Calu3 (cell line): Measurements from ENCODE around the gene PRMT2. TPM values are rescaled to one million over a fixed set of nuclear protein-coding genes. Genes with fewer than 3 reads are reported as not detected.

Source experiments
- Bru-seq: library from RNA; stranded (reverse); fragments of 400-500 nt; gene quantifications from one replicate; lab custom pipeline; 2021; lab: Mats Ljungman, UMichigan
- BruChase-seq, 2 experiments: library from RNA; stranded (reverse); fragments of 400-500 nt; gene quantifications; one replicate each; lab custom pipeline; 2021; lab: Mats Ljungman, UMichigan
- BruUV-seq: library from RNA; stranded (reverse); fragments of 400-500 nt; replicated peaks from 2 replicates; lab custom pipeline; 2021; lab: Mats Ljungman, UMichigan
- CTCF ChIA-PET: fragments of 300-600 bp; sonication (Branson Sonifier 250); formaldehyde crosslinking; loops from one replicate; lab custom pipeline; 2022; ENCODE audit warnings: antibody characterized with exemption; lab: Charles Lee
- DNase-seq: peaks from one replicate; pipeline ENCODE4 v3.0.0; 2022
- H3K27ac Mint-ChIP-seq: one replicate; pipeline ENCODE4 v1.8.0; 2022; ENCODE audit warnings: mixed read lengths; ENCODE audit not compliant: unreplicated experiment
- H3K27me3 Mint-ChIP-seq: one replicate; pipeline ENCODE4 v1.8.0; 2022; ENCODE audit warnings: mixed read lengths; ENCODE audit not compliant: unreplicated experiment
- H3K36me3 Mint-ChIP-seq: one replicate; pipeline ENCODE4 v1.8.0; 2022; ENCODE audit warnings: mild to moderate bottlenecking, moderate library complexity, mixed read lengths; ENCODE audit not compliant: insufficient read depth, unreplicated experiment
- H3K4me1 Mint-ChIP-seq: one replicate; pipeline ENCODE4 v1.8.0; 2022; ENCODE audit warnings: mild to moderate bottlenecking, low read depth, mixed read lengths; ENCODE audit not compliant: unreplicated experiment
- H3K4me3 Mint-ChIP-seq: one replicate; pipeline ENCODE4 v1.8.0; 2022; ENCODE audit warnings: mild to moderate bottlenecking, low read depth, moderate library complexity, mixed read lengths; ENCODE audit not compliant: unreplicated experiment
- H3K9me3 Mint-ChIP-seq: one replicate; pipeline ENCODE4 v1.8.0; 2022; ENCODE audit warnings: low read depth, mixed read lengths; ENCODE audit not compliant: unreplicated experiment
- intact Hi-C: fragments of 100-400 bp; cut with micrococcal nuclease; formaldehyde crosslinking; loops from one replicate; pipeline ENCODE4 v1.10.0; 2022; ENCODE audit not compliant: unreplicated experiment
- long read RNA-seq: library from polyadenylated mRNA; stranded (forward); transcript quantifications from one replicate; pipeline ENCODE4 v2.0.0, GENCODE V29; 2022
- total RNA-seq: library from RNA; stranded (reverse); gene quantifications from 2 replicates; pipeline ENCODE4 v1.2.3, GENCODE V29; 2022
- TF ChIP-seq, protein P1 (sequence below): fragments of 200-600 bp; IDR thresholded peaks from one replicate; pipeline ENCODE4 v1.8.0; 2022; ENCODE audit warnings: antibody characterized with exemption; ENCODE audit not compliant: unreplicated experiment

Gene PRMT2
- total RNA-seq (47.5 and 59.4 TPM in 2 replicates), Bru-seq, nascent RNA (percentile 78 among the genes with signal in this experiment), BruChase-seq, experiment 1, labeled RNA remaining after a 6-hour chase (percentile 76 among the genes with signal in this experiment), BruChase-seq, experiment 2, labeled RNA remaining after a 2-hour chase (percentile 82 among the genes with signal in this experiment)
- long read RNA-seq, transcript PRMT2-203 (12 exons, 2,688 nt), result minor isoform, 15 of 150 reads
- long read RNA-seq, transcript PRMT2-204 (6 exons, 954 nt), result minor isoform, 14 of 150 reads
- long read RNA-seq, transcript PRMT2-206 (11 exons, 2,131 nt), result major isoform, 52 of 150 reads
- long read RNA-seq, partial matches to known transcripts, result 42 of 150 reads
- long read RNA-seq, other reads (novel, unspliced or antisense), result 23 of 150 reads

DNA sequence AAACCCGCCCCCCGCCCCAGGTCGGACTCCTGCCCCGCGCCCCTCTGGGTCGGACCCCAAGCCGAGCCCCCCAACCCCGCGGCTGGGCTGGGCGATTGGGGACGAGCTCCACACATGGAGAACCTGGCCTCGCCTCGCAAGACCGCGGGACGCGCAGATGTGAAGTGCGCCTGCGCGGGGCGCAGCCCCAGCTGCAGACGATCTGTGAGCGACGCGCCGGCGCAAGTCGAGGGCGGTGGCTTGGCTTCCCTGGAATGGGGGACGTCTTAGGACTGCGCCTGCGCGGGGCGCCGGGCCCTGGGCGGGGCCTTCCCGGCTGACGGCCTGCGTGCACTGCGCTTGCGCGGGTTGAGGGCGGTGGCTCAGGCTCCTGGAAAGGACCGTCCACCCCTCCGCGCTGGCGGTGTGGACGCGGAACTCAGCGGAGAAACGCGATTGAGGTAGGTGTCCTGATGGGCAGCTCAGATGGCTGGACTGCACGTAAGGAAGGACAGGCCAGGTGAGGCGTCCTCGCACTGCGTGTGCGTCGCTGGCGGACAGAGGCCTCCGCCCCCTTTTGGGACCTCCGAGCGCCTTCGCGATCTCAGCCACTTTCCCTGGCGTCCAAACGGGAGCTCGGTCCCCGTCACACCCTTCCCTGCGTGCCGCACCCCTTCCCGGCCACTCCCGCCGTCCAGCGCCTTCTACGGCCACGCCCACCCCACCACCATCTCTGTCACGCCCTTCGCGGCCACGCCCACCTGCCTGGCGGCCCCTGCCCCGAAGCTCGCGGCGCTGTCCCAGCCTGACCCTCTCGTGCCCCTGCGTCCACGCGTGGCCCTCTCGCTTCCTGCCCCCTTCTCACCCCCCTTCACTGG, at the start of gene PRMT2:
Gene PRMT2, plus strand, starts transcription at position 351 of the 857 bp plus-strand sequence. CDS start 1,278 bp downstream, outside the sequence.
- H3K36me3 Mint-ChIP-seq, result peaks cover 33% of the 10 kb centered on the region
- DNase-seq, result peak; percentile 96
- BruUV-seq, result no TSS peak
- peaks cover 20% of the 10 kb centered on the region for H3K4me1 Mint-ChIP-seq
- peak within 1 kb of the TSS; percentile 92 for H3K4me3 Mint-ChIP-seq
- CTCF ChIA-PET, result interaction anchor here (0.5 to 3.7 kb wide), 3 partner anchors 14 to 180 kb away, joined by 4 to 17 read pairs (median 5); no protein-coding TSS in a partner anchor
- peak within 1 kb of the TSS; percentile 86 for H3K27ac Mint-ChIP-seq
- no peaks in the 10 kb centered on the region for H3K27me3 Mint-ChIP-seq
- TF ChIP-seq, protein P1, sequence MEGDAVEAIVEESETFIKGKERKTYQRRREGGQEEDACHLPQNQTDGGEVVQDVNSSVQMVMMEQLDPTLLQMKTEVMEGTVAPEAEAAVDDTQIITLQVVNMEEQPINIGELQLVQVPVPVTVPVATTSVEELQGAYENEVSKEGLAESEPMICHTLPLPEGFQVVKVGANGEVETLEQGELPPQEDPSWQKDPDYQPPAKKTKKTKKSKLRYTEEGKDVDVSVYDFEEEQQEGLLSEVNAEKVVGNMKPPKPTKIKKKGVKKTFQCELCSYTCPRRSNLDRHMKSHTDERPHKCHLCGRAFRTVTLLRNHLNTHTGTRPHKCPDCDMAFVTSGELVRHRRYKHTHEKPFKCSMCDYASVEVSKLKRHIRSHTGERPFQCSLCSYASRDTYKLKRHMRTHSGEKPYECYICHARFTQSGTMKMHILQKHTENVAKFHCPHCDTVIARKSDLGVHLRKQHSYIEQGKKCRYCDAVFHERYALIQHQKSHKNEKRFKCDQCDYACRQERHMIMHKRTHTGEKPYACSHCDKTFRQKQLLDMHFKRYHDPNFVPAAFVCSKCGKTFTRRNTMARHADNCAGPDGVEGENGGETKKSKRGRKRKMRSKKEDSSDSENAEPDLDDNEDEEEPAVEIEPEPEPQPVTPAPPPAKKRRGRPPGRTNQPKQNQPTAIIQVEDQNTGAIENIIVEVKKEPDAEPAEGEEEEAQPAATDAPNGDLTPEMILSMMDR, result no peak
- intact Hi-C loops, result no loop called here
- H3K9me3 Mint-ChIP-seq, result no peaks in the 10 kb centered on the region

DNA sequence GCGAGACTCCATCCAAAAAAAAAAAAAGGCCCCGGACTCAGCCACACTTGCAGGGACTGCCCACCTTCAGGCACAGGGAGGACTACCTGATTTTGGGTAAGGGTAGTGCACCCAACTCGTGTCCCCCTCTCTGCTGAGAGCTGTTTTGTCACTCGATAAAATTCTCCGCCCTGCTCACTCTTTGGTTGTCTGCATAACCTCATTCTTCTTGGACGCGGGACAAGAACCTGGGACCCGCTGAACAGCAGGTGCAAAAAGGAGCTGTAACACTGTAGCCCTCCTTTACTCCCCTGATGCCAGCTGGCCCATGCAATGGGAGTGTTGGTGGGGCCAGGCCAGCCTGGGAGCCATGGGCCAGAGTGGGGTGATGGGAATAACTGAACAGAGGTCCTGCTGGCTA, 41.2 kb upstream of the PRMT2 start:
- Mint-ChIP-seq H3K4me1 (no peaks in the 10 kb centered on the region), H3K9me3 (peaks cover 4% of the 10 kb centered on the region), H3K36me3 (no peaks in the 10 kb centered on the region), H3K4me3 (no peak overlapping the region), H3K27ac (no peak overlapping the region), H3K27me3 (peaks cover 19% of the 10 kb centered on the region)
- intact Hi-C loops, result no loop called here
- TF ChIP-seq, protein P1, result no peak
- CTCF ChIA-PET, result no interaction called here
- BruUV-seq, result no TSS peak
- no peak for DNase-seq

DNA sequence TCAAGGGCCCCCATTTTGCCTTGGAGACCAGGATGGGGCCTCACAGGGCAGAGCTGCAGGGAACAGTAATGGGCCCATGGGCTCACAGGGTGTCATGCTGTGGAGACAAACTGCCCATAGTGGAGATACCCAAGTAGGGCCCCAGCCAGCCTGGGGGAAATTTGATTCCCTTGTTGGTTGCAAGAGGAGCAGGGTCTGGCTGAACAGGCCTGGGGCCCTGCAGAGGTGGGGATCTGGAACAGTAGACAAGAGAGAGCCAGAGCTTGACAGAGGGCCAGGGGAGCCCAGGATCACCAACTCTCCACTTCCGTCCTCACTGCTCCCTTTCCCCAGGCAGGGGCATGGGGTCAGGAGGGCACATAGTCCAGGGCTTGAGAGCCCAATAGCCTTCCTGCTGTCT, 39.3 kb upstream of the PRMT2 start:
- TF ChIP-seq, protein P1, result no peak
- Mint-ChIP-seq H3K36me3 (no peaks in the 10 kb centered on the region), H3K4me3 (no peak overlapping the region), H3K4me1 (no peaks in the 10 kb centered on the region), H3K9me3 (peaks cover 4% of the 10 kb centered on the region), H3K27ac (no peak overlapping the region), H3K27me3 (peaks cover 8% of the 10 kb centered on the region)
- no TSS peak for BruUV-seq
- DNase-seq, result no peak
- intact Hi-C loops, result no loop called here
- CTCF ChIA-PET, result no interaction called here

GRCh38 chr21:46597031-46597430, 38.4 kb upstream of the PRMT2 start:
- BruUV-seq, result no TSS peak
- CTCF ChIA-PET, result no interaction called here
- Mint-ChIP-seq H3K9me3 (no peaks in the 10 kb centered on the region), H3K4me3 (no peak overlapping the region), H3K27ac (no peak overlapping the region), H3K27me3 (no peaks in the 10 kb centered on the region), H3K4me1 (no peaks in the 10 kb centered on the region), H3K36me3 (no peaks in the 10 kb centered on the region)
- intact Hi-C loops, result no loop called here
- TF ChIP-seq, protein P1, result no peak
- DNase-seq, result no peak
